Measurements from ENCODE around the gene KLF14. TPM values are rescaled to one million over a fixed set of nuclear protein-coding genes. Genes with fewer than 3 reads are reported as not detected.
"Not testable (repeated sequence)": the region's sequence is repeated elsewhere in the genome, so short reads cannot be mapped to it uniquely, and the experiment has no call there.

The KLF14 gene
- polyA plus RNA-seq, 1 experiment: not detected

DNA sequence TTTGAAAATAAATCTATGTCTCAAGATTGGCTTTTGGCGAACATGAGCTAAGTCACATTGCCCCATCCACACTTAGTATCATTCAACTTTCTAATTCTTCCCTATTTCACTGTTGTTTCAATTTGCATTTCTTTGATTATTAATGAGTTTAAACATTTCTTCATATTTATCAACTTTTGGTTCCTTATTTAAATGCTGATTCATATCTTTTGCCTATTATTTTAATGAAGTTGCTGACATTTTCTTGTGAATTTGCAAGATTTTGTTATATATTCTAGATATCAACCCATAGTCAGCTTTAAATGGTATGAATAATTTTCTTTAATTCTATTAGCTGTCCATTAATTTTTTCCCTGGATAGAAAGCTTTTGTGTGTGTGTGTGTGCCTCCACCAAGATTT, 33.2 kb downstream of the KLF14 start:
- Histone ChIP-seq H3K9me3 (ENCODE audit: control insufficient read depth, insufficient read depth, low read length) (no peaks in the 10 kb centered on the region), H3K27ac (ENCODE audit: low read depth, low read length) (no peak overlapping the region), H3K4me3 (ENCODE audit: low read depth, low read length) (no peak overlapping the region), H3K27me3 (ENCODE audit: control insufficient read depth, insufficient read depth, low read length) (peaks cover 2% of the 10 kb centered on the region)
- CTCF ChIA-PET: no interaction called here
- DNase-seq (ENCODE audit: low read depth, low spot score): no peak
- no peak for TF ChIP-seq CTCF (IDR thresholded peaks at IDR 0.05; ENCODE audit: low read depth, low read length)
- POLR2A ChIA-PET: no interaction called here

DNA sequence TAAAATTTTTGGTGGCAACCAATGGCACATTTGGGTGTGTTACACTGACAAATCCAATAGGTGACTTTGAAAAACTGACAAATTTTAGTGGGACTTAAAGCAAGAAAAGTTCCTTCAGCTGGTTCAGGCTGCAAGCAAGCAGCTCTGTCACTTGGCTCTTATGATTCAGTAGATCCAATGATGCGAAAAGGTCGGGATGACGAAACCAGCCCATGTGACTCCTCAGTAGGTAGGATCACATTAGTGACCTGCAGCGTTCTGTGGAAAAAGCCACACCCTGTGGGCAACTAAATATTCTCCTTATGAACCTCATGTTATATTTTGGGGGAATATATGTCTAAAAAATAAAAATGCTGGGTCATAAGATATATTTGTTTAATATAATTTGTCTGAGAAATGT, 34.3 kb downstream of the KLF14 start:
- Histone ChIP-seq H3K27ac (ENCODE audit: low read depth, low read length) (no peak overlapping the region), H3K27me3 (ENCODE audit: control insufficient read depth, insufficient read depth, low read length) (peaks cover 2% of the 10 kb centered on the region), H3K4me3 (ENCODE audit: low read depth, low read length) (no peak overlapping the region), H3K9me3 (ENCODE audit: control insufficient read depth, insufficient read depth, low read length) (no peaks in the 10 kb centered on the region)
- ChIA-PET CTCF (no interaction called here), POLR2A (no interaction called here)
- no peak for DNase-seq (ENCODE audit: low read depth, low spot score)
- TF ChIP-seq CTCF (IDR thresholded peaks at IDR 0.05; ENCODE audit: low read depth, low read length): no peak

DNA sequence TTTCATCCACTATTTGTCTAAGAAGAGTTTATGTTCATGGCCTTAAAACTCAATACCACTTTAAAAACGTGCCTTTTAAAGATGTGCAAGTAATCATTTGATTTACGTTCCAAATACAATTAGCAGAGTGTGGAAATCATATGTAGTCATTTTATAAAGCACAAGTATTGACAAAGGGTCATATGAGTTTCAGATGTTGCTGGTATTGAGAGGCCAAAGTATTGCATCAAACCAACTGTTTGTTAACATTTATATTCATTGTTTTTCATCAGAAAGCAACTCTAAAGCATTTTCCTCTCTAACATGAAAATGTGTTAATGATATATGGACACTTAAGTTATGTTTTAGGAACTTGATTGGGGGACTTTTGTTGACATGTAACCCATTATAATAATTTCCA, 36.2 kb downstream of the KLF14 start:
- no peak for DNase-seq (ENCODE audit: low read depth, low spot score)
- POLR2A ChIA-PET: no interaction called here
- Histone ChIP-seq H3K27ac (ENCODE audit: low read depth, low read length) (no peak overlapping the region), H3K4me3 (ENCODE audit: low read depth, low read length) (no peak overlapping the region), H3K9me3 (ENCODE audit: control insufficient read depth, insufficient read depth, low read length) (no peaks in the 10 kb centered on the region), H3K27me3 (ENCODE audit: control insufficient read depth, insufficient read depth, low read length) (no peaks in the 10 kb centered on the region)
- CTCF ChIA-PET: no interaction called here
- TF ChIP-seq CTCF (IDR thresholded peaks at IDR 0.05; ENCODE audit: low read depth, low read length): no peak

DNA sequence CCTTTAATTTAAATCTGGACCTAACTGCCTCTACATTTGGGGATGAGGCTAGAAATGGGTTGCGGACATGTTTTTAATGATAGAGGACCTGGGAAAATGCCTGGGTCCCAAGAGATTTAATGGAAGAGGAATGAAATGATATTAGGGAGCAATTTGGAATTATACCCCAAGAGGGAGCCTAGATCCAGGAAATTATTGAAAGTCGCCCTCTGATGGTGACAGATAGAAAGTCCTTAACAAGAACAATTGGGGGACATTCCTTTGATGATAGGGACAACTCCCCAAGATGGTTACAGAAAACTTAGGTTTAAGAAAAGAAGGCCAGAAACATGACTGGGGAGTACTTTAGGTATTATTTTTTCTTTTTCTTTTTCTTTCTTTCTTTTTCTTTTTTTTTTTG, 38.2 kb downstream of the KLF14 start:
- Histone ChIP-seq H3K27ac (ENCODE audit: low read depth, low read length) (no peak overlapping the region), H3K4me3 (ENCODE audit: low read depth, low read length) (no peak overlapping the region), H3K9me3 (ENCODE audit: control insufficient read depth, insufficient read depth, low read length) (no peaks in the 10 kb centered on the region), H3K27me3 (ENCODE audit: control insufficient read depth, insufficient read depth, low read length) (peaks cover 2% of the 10 kb centered on the region)
- peak; percentile 67 for TF ChIP-seq CTCF (IDR thresholded peaks at IDR 0.05; ENCODE audit: low read depth, low read length)
- POLR2A ChIA-PET: no interaction called here
- no peak for DNase-seq (ENCODE audit: low read depth, low spot score)
- CTCF ChIA-PET: interaction anchor here (0.7 to 2.2 kb wide), 2 partner anchors 14 to 624 kb away, joined by 3 to 7 read pairs; no protein-coding TSS in a partner anchor

DNA sequence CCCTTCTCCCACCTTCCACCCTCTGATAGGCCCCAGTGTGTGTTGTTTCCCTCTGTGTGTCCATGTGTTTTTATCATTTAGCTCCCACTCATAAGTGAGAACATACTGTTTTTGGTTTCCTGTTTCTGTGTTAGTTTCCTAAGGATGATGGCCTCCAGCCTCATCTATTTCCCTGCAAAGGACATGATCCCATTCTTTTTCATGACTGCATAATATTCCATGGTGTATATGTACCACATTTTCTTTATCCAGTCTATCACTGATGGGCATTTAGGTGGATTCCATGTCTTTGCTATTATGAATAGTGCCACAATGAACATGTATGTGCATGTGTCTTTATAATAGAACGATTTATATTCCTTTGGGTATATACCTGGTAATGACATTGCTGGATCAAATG, 41.6 kb downstream of the KLF14 start:
- CTCF ChIA-PET; H3K27ac ChIP-seq (ENCODE audit: low read depth, low read length); POLR2A ChIA-PET: not testable (repeated sequence)

GRCh38 chr7:130689683-130690082, 44.3 kb downstream of the KLF14 start:
- H3K27me3 ChIP-seq (ENCODE audit: control insufficient read depth, insufficient read depth, low read length): peaks cover 15% of the 10 kb centered on the region
- TF ChIP-seq CTCF (IDR thresholded peaks at IDR 0.05; ENCODE audit: low read depth, low read length): no peak
- DNase-seq (ENCODE audit: low read depth, low spot score): no peak
- POLR2A ChIA-PET: no interaction called here
- CTCF ChIA-PET: no interaction called here
- H3K9me3 ChIP-seq (ENCODE audit: control insufficient read depth, insufficient read depth, low read length): no peaks in the 10 kb centered on the region
- no peak overlapping the region for H3K4me3 ChIP-seq (ENCODE audit: low read depth, low read length)
- no peak overlapping the region for H3K27ac ChIP-seq (ENCODE audit: low read depth, low read length)

More for the DNA sequence above, 41.6 kb downstream of the KLF14 start:
- H3K9me3 ChIP-seq (ENCODE audit: control insufficient read depth, insufficient read depth, low read length); H3K4me3 ChIP-seq (ENCODE audit: low read depth, low read length); DNase-seq (ENCODE audit: low read depth, low spot score): not testable (repeated sequence)
- peaks cover 15% of the 10 kb centered on the region for H3K27me3 ChIP-seq (ENCODE audit: control insufficient read depth, insufficient read depth, low read length)

Data from AG04450 (cell line).